T-helper 1 cell treated with Interleukin-12 subunit alpha and Interleukin-12 subunit beta and Interleukin-4 antibody, amounts not matched to agents 30 μg/mL and 1 μg/mL, for 36 hours (primary cell): ENCODE data around the gene GUSB.
"Not testable (repeated sequence)": the region's sequence is repeated elsewhere in the genome, so short reads cannot be mapped to it uniquely, and the experiment has no call there.

Source experiments
- H3K27ac Mint-ChIP-seq: one replicate; pipeline ENCODE4 v1.8.0; 2021; ENCODE audit warnings: mild to moderate bottlenecking, mixed read lengths
- H3K27me3 Mint-ChIP-seq: one replicate; pipeline ENCODE4 v1.8.0; 2021; ENCODE audit warnings: low read depth, mixed read lengths
- H3K36me3 Mint-ChIP-seq: one replicate; pipeline ENCODE4 v1.8.0; 2021; ENCODE audit warnings: low read depth, mixed read lengths
- H3K4me1 Mint-ChIP-seq: one replicate; pipeline ENCODE4 v1.8.0; 2021; ENCODE audit warnings: low read depth, mixed read lengths
- H3K4me3 Mint-ChIP-seq: one replicate; pipeline ENCODE4 v1.8.0; 2021; ENCODE audit warnings: mild to moderate bottlenecking, moderate library complexity, mixed read lengths
- H3K9me3 Mint-ChIP-seq: one replicate; pipeline ENCODE4 v1.8.0; 2021; ENCODE audit warnings: mixed read lengths

The GUSB gene

GRCh38 chr7:65966146-65966545 is 15.9 kb downstream of the GUSB start:
- Mint-ChIP-seq H3K36me3 (peaks cover 32% of the 10 kb centered on the region), H3K4me1 (no peaks in the 10 kb centered on the region), H3K27me3 (no peaks in the 10 kb centered on the region), H3K4me3 (no peak overlapping the region), H3K27ac (no peak overlapping the region), H3K9me3 (no peaks in the 10 kb centered on the region)

GRCh38 chr7:65964671-65965070 is 17.3 kb downstream of the GUSB start:
- not testable (repeated sequence) for H3K27me3 Mint-ChIP-seq, H3K27ac Mint-ChIP-seq, H3K9me3 Mint-ChIP-seq, H3K4me3 Mint-ChIP-seq, H3K4me1 Mint-ChIP-seq
- H3K36me3 Mint-ChIP-seq: peaks cover 25% of the 10 kb centered on the region

GRCh38 chr7:65962033-65962432 is 20.0 kb downstream of the GUSB start:
- no peak overlapping the region for H3K4me3 Mint-ChIP-seq
- H3K27me3 Mint-ChIP-seq: no peaks in the 10 kb centered on the region
- H3K4me1 Mint-ChIP-seq: no peaks in the 10 kb centered on the region
- peaks cover 32% of the 10 kb centered on the region for H3K36me3 Mint-ChIP-seq
- no peak overlapping the region for H3K27ac Mint-ChIP-seq
- H3K9me3 Mint-ChIP-seq: no peaks in the 10 kb centered on the region

- H3K4me1 Mint-ChIP-seq: no peaks in the 10 kb centered on the region
- H3K9me3 Mint-ChIP-seq: no peaks in the 10 kb centered on the region
- H3K27ac Mint-ChIP-seq: no peak overlapping the region
- H3K27me3 Mint-ChIP-seq: no peaks in the 10 kb centered on the region
- H3K4me3 Mint-ChIP-seq: no peak overlapping the region
- peaks cover 26% of the 10 kb centered on the region for H3K36me3 Mint-ChIP-seq
Observed at GRCh38 chr7:65960351-65961074, 21.5 kb downstream of the GUSB start.

GRCh38 chr7:65955718-65956117 is 26.3 kb downstream of the GUSB start:
- Mint-ChIP-seq H3K27ac (no peak overlapping the region), H3K36me3 (peaks cover 20% of the 10 kb centered on the region), H3K27me3 (no peaks in the 10 kb centered on the region), H3K4me1 (no peaks in the 10 kb centered on the region), H3K9me3 (no peaks in the 10 kb centered on the region), H3K4me3 (no peak overlapping the region)

GRCh38 chr7:65953890-65954450 is 28.0 kb downstream of the GUSB start:
- peaks cover 14% of the 10 kb centered on the region for H3K36me3 Mint-ChIP-seq
- H3K9me3 Mint-ChIP-seq: no peaks in the 10 kb centered on the region
- no peak overlapping the region for H3K4me3 Mint-ChIP-seq
- H3K4me1 Mint-ChIP-seq: no peaks in the 10 kb centered on the region
- H3K27me3 Mint-ChIP-seq: no peaks in the 10 kb centered on the region
- H3K27ac Mint-ChIP-seq: no peak overlapping the region

- Mint-ChIP-seq H3K27ac (no peak overlapping the region), H3K9me3 (no peaks in the 10 kb centered on the region), H3K36me3 (peaks cover 10% of the 10 kb centered on the region), H3K27me3 (no peaks in the 10 kb centered on the region), H3K4me1 (no peaks in the 10 kb centered on the region), H3K4me3 (no peak overlapping the region)
Observed at GRCh38 chr7:65953001-65953720, 28.9 kb downstream of the GUSB start.

- Mint-ChIP-seq H3K27ac (no peak overlapping the region), H3K27me3 (no peaks in the 10 kb centered on the region), H3K36me3 (peaks cover 10% of the 10 kb centered on the region), H3K4me1 (no peaks in the 10 kb centered on the region), H3K9me3 (no peaks in the 10 kb centered on the region), H3K4me3 (no peak overlapping the region)
Observed at GRCh38 chr7:65951837-65952578, 30.0 kb downstream of the GUSB start.

GRCh38 chr7:65946904-65947303 is 35.1 kb downstream of the GUSB start:
- H3K4me1 Mint-ChIP-seq: no peaks in the 10 kb centered on the region
- H3K27me3 Mint-ChIP-seq: no peaks in the 10 kb centered on the region
- H3K36me3 Mint-ChIP-seq: no peaks in the 10 kb centered on the region
- H3K9me3 Mint-ChIP-seq: no peaks in the 10 kb centered on the region
- no peak overlapping the region for H3K27ac Mint-ChIP-seq
- no peak overlapping the region for H3K4me3 Mint-ChIP-seq

- not testable (repeated sequence) for H3K36me3 Mint-ChIP-seq, H3K9me3 Mint-ChIP-seq, H3K4me3 Mint-ChIP-seq, H3K27ac Mint-ChIP-seq, H3K27me3 Mint-ChIP-seq, H3K4me1 Mint-ChIP-seq
Observed at GRCh38 chr7:65945787-65946186, 36.2 kb downstream of the GUSB start.

- no peak overlapping the region for H3K4me3 Mint-ChIP-seq
- H3K27ac Mint-ChIP-seq: no peak overlapping the region
- H3K36me3 Mint-ChIP-seq: peaks cover 10% of the 10 kb centered on the region
- H3K9me3 Mint-ChIP-seq: peaks cover 10% of the 10 kb centered on the region
- H3K27me3 Mint-ChIP-seq: no peaks in the 10 kb centered on the region
- peaks cover 2% of the 10 kb centered on the region for H3K4me1 Mint-ChIP-seq
Observed at GRCh38 chr7:65938336-65938895, 43.6 kb downstream of the GUSB start.

- Mint-ChIP-seq H3K36me3 (peaks cover 10% of the 10 kb centered on the region), H3K27ac (no peak overlapping the region), H3K4me3 (no peak overlapping the region), H3K27me3 (no peaks in the 10 kb centered on the region), H3K4me1 (peaks cover 2% of the 10 kb centered on the region), H3K9me3 (peaks cover 10% of the 10 kb centered on the region)
Observed at GRCh38 chr7:65937296-65937695, 44.7 kb downstream of the GUSB start.

- Mint-ChIP-seq H3K4me1 (peaks cover 2% of the 10 kb centered on the region), H3K4me3 (no peak overlapping the region), H3K27ac (no peak overlapping the region)
Observed at GRCh38 chr7:65931685-65932084, 50.3 kb downstream of the GUSB start.

More at GRCh38 chr7:65931685-65932084, 50.3 kb downstream of the GUSB start:
- Mint-ChIP-seq H3K27me3 (no peaks in the 10 kb centered on the region), H3K9me3 (peaks cover 10% of the 10 kb centered on the region), H3K36me3 (peaks cover 7% of the 10 kb centered on the region)
